Mesendoderm (in vitro differentiated cells): ENCODE measurements around the gene HTN1. TPM values are rescaled to one million over a fixed set of nuclear protein-coding genes. Genes with fewer than 3 reads are reported as not detected.
"Not testable (repeated sequence)": the region's sequence is repeated elsewhere in the genome, so short reads cannot be mapped to it uniquely, and the experiment has no call there.

Experiments used
- DNase-seq: peaks from one replicate; pipeline ENCODE4 v3.0.0; 2013
- H2AK5ac ChIP-seq: 2 replicates; pipeline ENCODE4 v1.6.1; 2013; ENCODE audit warnings: low read length, inconsistent platforms
- H2BK120ac ChIP-seq: 2 replicates; pipeline ENCODE4 v1.6.1; 2013; ENCODE audit warnings: low read depth, mild to moderate bottlenecking, low read length, moderate library complexity, mixed read lengths
- H2BK15ac ChIP-seq: replicated peaks from 2 replicates; pipeline ENCODE4 v1.6.1; 2013; ENCODE audit warnings: low read depth, mild to moderate bottlenecking, moderate library complexity
- H2BK5ac ChIP-seq: 2 replicates; pipeline ENCODE4 v1.6.1; 2013; ENCODE audit warnings: low read length, inconsistent platforms
- H3K18ac ChIP-seq: 2 replicates; pipeline ENCODE4 v1.6.1; 2013; ENCODE audit warnings: mild to moderate bottlenecking, low read length, mixed read lengths
- H3K23ac ChIP-seq: one replicate; pipeline ENCODE4 v1.6.1; 2013; ENCODE audit warnings: low read length
- H3K27ac ChIP-seq: 2 replicates; pipeline ENCODE4 v1.5.1; 2013; ENCODE audit warnings: low read depth, mild to moderate bottlenecking, inconsistent platforms, low read length, moderate library complexity
- H3K27me3 ChIP-seq: 2 replicates; pipeline ENCODE4 v1.6.1; 2013; ENCODE audit warnings: low read length, control low read depth, mild to moderate bottlenecking, inconsistent platforms; ENCODE audit not compliant: insufficient read depth, poor library complexity
- H3K36me3 ChIP-seq: 2 replicates; pipeline ENCODE4 v1.6.1; 2013; ENCODE audit warnings: low read length, inconsistent platforms; ENCODE audit not compliant: control insufficient read depth, insufficient read depth
- H3K4ac ChIP-seq: one replicate; pipeline ENCODE4 v1.6.1; 2013; ENCODE audit warnings: low read depth, mild to moderate bottlenecking, low read length, moderate library complexity
- H3K4me1 ChIP-seq: 2 replicates; pipeline ENCODE4 v1.6.1; 2013; ENCODE audit warnings: low read depth, low read length, inconsistent platforms; ENCODE audit not compliant: control insufficient read depth
- H3K4me2 ChIP-seq: 2 replicates; pipeline ENCODE4 v1.6.1; 2013; ENCODE audit warnings: low read length
- H3K4me3 ChIP-seq: 2 replicates; pipeline ENCODE4 v1.5.1; 2013; ENCODE audit warnings: mild to moderate bottlenecking, low read length
- H3K56ac ChIP-seq: one replicate; pipeline ENCODE4 v1.6.1; 2013; ENCODE audit warnings: low read length
- H3K79me1 ChIP-seq: 2 replicates; pipeline ENCODE4 v1.6.1; 2013; ENCODE audit warnings: low read length, inconsistent platforms
- H3K79me2 ChIP-seq: 2 replicates; pipeline ENCODE4 v1.6.1; 2013; ENCODE audit warnings: mild to moderate bottlenecking, low read length; ENCODE audit not compliant: control insufficient read depth, insufficient read depth
- H3K9ac ChIP-seq: 2 replicates; pipeline ENCODE4 v1.6.1; 2013; ENCODE audit warnings: low read length, inconsistent platforms
- H4K5ac ChIP-seq: one replicate; pipeline ENCODE4 v1.6.1; 2013; ENCODE audit warnings: low read length
- H4K8ac ChIP-seq: one replicate; pipeline ENCODE4 v1.6.1; 2013; ENCODE audit warnings: low read depth, mild to moderate bottlenecking, control low read depth, low read length, moderate library complexity
- WGBS: extraction: QIAGEN DNeasy Blood & Tissue Kit; methylation state at CpG from one replicate; pipeline ENCODE4 v1.1.7; 2013; ENCODE audit warnings: low lambda C conversion rate, missing lambda C conversion rate; ENCODE audit not compliant: insufficient coverage; ENCODE audit errors: extremely low coverage; 5-methylcytosine and 5-hydroxymethylcytosine counted together
- polyA plus RNA-seq, 2 experiments: library from polyadenylated mRNA; stranded (reverse); fragments of 200-250 nt; gene quantifications; one replicate each; pipeline ENCODE4 v1.2.3, GENCODE V29; 2013

Gene HTN1
- not detected for polyA plus RNA-seq (2013, experiment 1 of 2)
- not detected for polyA plus RNA-seq (2013, experiment 2 of 2)

DNA sequence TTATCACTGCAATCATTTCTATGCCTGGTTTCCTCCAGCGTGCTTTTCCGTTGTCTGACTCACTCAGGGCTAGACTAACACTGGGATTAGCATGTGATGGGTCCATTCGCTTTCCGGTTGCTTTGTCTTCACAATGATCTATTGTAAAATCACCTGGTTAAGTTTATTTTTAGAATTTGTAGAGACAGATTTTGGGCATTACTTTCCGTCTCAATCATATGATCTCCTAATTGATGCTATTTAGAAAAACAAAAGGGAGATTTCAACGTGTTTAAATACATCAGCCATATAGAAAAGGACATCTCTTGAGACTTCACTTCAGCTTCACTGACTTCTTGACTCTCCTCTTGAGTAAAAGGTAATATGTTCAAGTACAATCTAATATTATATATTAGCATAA lies at the start of gene HTN1:
TSS of gene HTN1 (plus strand) at position 301 of the 400 bp plus-strand sequence. CDS start 2,639 bp downstream, outside the sequence.
- no CpG with 5 or more reads among the region's 6 CpGs for WGBS
- not testable (repeated sequence) for H3K27ac ChIP-seq, H3K4me2 ChIP-seq, H3K9ac ChIP-seq, H3K23ac ChIP-seq, H3K4me1 ChIP-seq, H3K27me3 ChIP-seq, H2BK5ac ChIP-seq, H3K79me2 ChIP-seq, H2BK120ac ChIP-seq, H4K8ac ChIP-seq, H2AK5ac ChIP-seq, H3K79me1 ChIP-seq, H2BK15ac ChIP-seq, H4K5ac ChIP-seq, H3K56ac ChIP-seq, H3K4ac ChIP-seq, H3K36me3 ChIP-seq, DNase-seq, H3K18ac ChIP-seq, H3K4me3 ChIP-seq

- Histone ChIP-seq H2BK5ac (no peak overlapping the region), H3K56ac (no peak overlapping the region), H3K23ac (no peak overlapping the region), H3K4ac (no peak overlapping the region), H3K36me3 (no peaks in the 10 kb centered on the region), H3K4me1 (no peaks in the 10 kb centered on the region), H2AK5ac (no peak overlapping the region), H4K8ac (no peak overlapping the region), H2BK15ac (no peak overlapping the region), H3K79me1 (no peaks in the 10 kb centered on the region), H3K9ac (no peak overlapping the region), H4K5ac (no peak overlapping the region), H3K4me2 (no peak overlapping the region), H3K27ac (no peak overlapping the region), H3K4me3 (no peak overlapping the region), H3K18ac (no peak overlapping the region), H2BK120ac (no peak overlapping the region), H3K79me2 (no peaks in the 10 kb centered on the region), H3K27me3 (no peaks in the 10 kb centered on the region)
- WGBS = no CpG with 5 or more reads among the region's 1 CpG
- no peak for DNase-seq
Observed at GRCh38 chr4:70000711-70001110, 49.5 kb upstream of the HTN1 start.

DNA sequence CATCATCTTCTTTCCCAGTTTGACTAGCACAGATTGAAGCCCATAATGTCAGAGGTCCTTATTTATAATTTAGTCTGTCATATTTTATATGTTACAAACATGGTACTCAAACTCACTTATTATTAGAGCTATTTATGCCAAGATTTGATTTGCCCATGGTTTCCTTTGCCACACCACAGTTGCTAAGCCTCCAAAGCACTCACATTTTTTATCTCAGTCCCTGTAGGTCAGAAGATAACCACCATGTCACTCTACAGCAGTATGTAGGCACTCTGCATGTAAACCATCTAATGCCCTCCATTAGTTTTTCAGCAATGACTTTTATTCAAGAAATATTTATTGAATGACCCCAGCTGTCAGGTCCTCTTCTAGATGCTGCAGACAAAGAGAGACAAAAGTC lies 47.7 kb upstream of the HTN1 start:
- Histone ChIP-seq H3K18ac (no peak overlapping the region), H3K36me3 (no peaks in the 10 kb centered on the region), H3K23ac (no peak overlapping the region), H3K79me2 (no peaks in the 10 kb centered on the region), H3K27me3 (no peaks in the 10 kb centered on the region), H4K8ac (no peak overlapping the region), H3K4me2 (no peak overlapping the region), H4K5ac (no peak overlapping the region), H2BK5ac (no peak overlapping the region), H3K4me3 (no peak overlapping the region), H2BK120ac (no peak overlapping the region), H3K27ac (no peak overlapping the region), H3K9ac (no peak overlapping the region), H3K4me1 (no peaks in the 10 kb centered on the region), H2BK15ac (no peak overlapping the region), H2AK5ac (no peak overlapping the region), H3K56ac (no peak overlapping the region), H3K4ac (no peak overlapping the region), H3K79me1 (no peaks in the 10 kb centered on the region)
- DNase-seq = no peak

GRCh38 chr4:70008771-70009170 lies 41.5 kb upstream of the HTN1 start:
- Histone ChIP-seq H3K4ac (no peak overlapping the region), H3K36me3 (no peaks in the 10 kb centered on the region), H4K5ac (no peak overlapping the region), H3K79me2 (no peaks in the 10 kb centered on the region), H3K9ac (no peak overlapping the region), H3K23ac (no peak overlapping the region), H2BK15ac (no peak overlapping the region), H3K4me1 (no peaks in the 10 kb centered on the region), H3K4me2 (no peak overlapping the region), H4K8ac (no peak overlapping the region), H3K79me1 (no peaks in the 10 kb centered on the region), H2BK5ac (no peak overlapping the region), H3K4me3 (no peak overlapping the region), H3K27ac (no peak overlapping the region), H2BK120ac (no peak overlapping the region), H2AK5ac (no peak overlapping the region), H3K56ac (no peak overlapping the region), H3K18ac (no peak overlapping the region), H3K27me3 (no peaks in the 10 kb centered on the region)
- no CpG with 5 or more reads among the region's 3 CpGs for WGBS
- DNase-seq = peak; percentile 82

DNA sequence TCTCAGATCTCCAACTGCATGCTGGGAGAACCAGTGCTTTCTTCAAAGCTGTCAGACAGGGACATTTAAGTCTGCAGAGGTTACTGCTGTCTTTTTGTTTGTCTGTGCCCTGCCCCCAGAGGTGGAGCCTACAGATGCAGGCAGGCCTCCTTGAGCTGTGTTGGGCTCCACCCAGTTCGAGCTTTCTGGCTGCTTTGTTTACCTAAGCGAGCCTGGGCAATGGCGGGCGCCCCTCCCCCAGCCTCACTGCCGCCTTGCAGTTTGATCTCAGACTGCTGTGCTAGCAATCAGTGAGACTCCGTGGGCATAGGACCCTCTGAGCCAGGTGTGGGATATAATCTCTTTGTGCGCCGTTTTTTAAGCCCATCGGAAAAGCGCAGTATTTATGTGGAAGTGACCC lies 31.2 kb upstream of the HTN1 start:
- not testable (repeated sequence) for H3K79me1 ChIP-seq, H3K23ac ChIP-seq, H3K56ac ChIP-seq, H2BK120ac ChIP-seq, H3K4ac ChIP-seq, H3K9ac ChIP-seq, H4K5ac ChIP-seq, H3K79me2 ChIP-seq, H2AK5ac ChIP-seq, H3K4me3 ChIP-seq, H3K36me3 ChIP-seq, H3K4me2 ChIP-seq, H2BK15ac ChIP-seq, H4K8ac ChIP-seq, H3K18ac ChIP-seq, H3K27ac ChIP-seq, H2BK5ac ChIP-seq, H3K27me3 ChIP-seq, H3K4me1 ChIP-seq, DNase-seq
- no CpG with 5 or more reads among the region's 10 CpGs for WGBS

DNA sequence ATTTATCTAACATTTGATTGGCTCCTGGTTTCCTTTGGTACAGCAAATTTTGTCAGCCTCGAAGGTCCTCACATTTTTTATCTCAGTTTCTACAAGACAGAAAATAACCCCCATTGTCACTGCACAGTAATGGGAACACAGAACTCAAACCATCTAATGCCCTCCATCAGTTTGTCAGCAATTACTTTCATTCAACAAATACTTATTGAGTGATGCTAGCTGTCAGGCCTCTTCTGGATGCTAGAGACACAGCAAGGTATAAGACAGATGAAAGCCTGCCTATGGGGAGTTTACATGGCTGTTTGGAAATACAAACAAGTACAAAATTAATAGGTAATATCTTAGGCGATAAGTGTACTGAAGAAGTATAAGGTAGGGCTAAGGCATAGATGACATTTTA lies 27.0 kb upstream of the HTN1 start:
- H2BK120ac ChIP-seq = no peak overlapping the region
- no peak overlapping the region for H3K4me3 ChIP-seq
- no peak overlapping the region for H2AK5ac ChIP-seq
- H3K79me2 ChIP-seq = no peaks in the 10 kb centered on the region
- no peaks in the 10 kb centered on the region for H3K4me1 ChIP-seq
- WGBS = no CpG with 5 or more reads among the region's 2 CpGs
- H3K27me3 ChIP-seq = no peaks in the 10 kb centered on the region
- no peak overlapping the region for H3K9ac ChIP-seq
- no peak overlapping the region for H3K23ac ChIP-seq
- H2BK5ac ChIP-seq = no peak overlapping the region
- H3K36me3 ChIP-seq = no peaks in the 10 kb centered on the region
- DNase-seq = no peak
- H4K5ac ChIP-seq = no peak overlapping the region
- H3K79me1 ChIP-seq = no peaks in the 10 kb centered on the region
- H4K8ac ChIP-seq = no peak overlapping the region
- H3K27ac ChIP-seq = no peak overlapping the region
- H3K4ac ChIP-seq = no peak overlapping the region
- H2BK15ac ChIP-seq = no peak overlapping the region
- H3K18ac ChIP-seq = no peak overlapping the region
- no peak overlapping the region for H3K4me2 ChIP-seq
- H3K56ac ChIP-seq = no peak overlapping the region
